OCI-LY3 (cell line): ENCODE data around the gene RNF144A.

Experiments used
- H2AFZ ChIP-seq: fragments of 200-600, 300-600 bp; shearing (Covaris generic); 2 replicates; pipeline ENCODE4 v1.6.0; 2014; ENCODE audit warnings: antibody characterized with exemption, low read depth, low read length
- H3K27ac ChIP-seq: fragments of 200-600, 300-600 bp; sonication (generic); 2 replicates; pipeline ENCODE4 v1.5.1; 2014; ENCODE audit warnings: mild to moderate bottlenecking, low read length, moderate library complexity, mixed read lengths
- H3K27me3 ChIP-seq: fragments of 200-600, 300-600 bp; sonication (generic); 2 replicates; pipeline ENCODE4 v1.6.1; 2014; ENCODE audit warnings: low read depth, low read length, mixed read lengths
- H3K36me3 ChIP-seq: fragments of 200-600, 300-600 bp; sonication (generic); replicated peaks from 2 replicates; pipeline ENCODE3; 2014; ENCODE audit warnings: low read depth, low read length, mixed read lengths
- H3K4me1 ChIP-seq: fragments of 300-600, 200-600 bp; sonication (generic); 2 replicates; pipeline ENCODE4 v1.6.1; 2014; ENCODE audit warnings: low read length, mixed read lengths
- H3K4me2 ChIP-seq: fragments of 200-600, 300-600 bp; sonication (generic); 2 replicates; pipeline ENCODE4 v1.6.1; 2014; ENCODE audit warnings: low read length, mixed read lengths
- H3K4me3 ChIP-seq: fragments of 300-600, 200-600 bp; sonication (generic); 2 replicates; pipeline ENCODE4 v1.5.1; 2014; ENCODE audit warnings: antibody characterized with exemption, mild to moderate bottlenecking, low read length, moderate library complexity
- H3K79me2 ChIP-seq: fragments of 300-600, 200-600 bp; shearing (Covaris generic); 2 replicates; pipeline ENCODE4 v1.6.1; 2014; ENCODE audit warnings: mild to moderate bottlenecking, low read length, mixed read lengths
- H3K9ac ChIP-seq: fragments of 300-600, 200-600 bp; shearing (Covaris generic); 2 replicates; pipeline ENCODE4 v1.6.0; 2014; ENCODE audit warnings: mild to moderate bottlenecking, low read length, moderate library complexity
- H3K9me3 ChIP-seq: fragments of 200-600, 300-600 bp; shearing (Covaris generic); 2 replicates; pipeline ENCODE4 v1.6.1; 2014; ENCODE audit warnings: low read length, mixed read lengths; ENCODE audit not compliant: insufficient read depth
- H4K20me1 ChIP-seq: fragments of 200-600, 300-600 bp; sonication (generic); 2 replicates; pipeline ENCODE4 v1.6.1; 2016; ENCODE audit warnings: low read length, mixed read lengths; ENCODE audit not compliant: insufficient read depth
- EZH2phosphoT487 ChIP-seq: fragments of 200-600 bp; shearing (Covaris generic); IDR thresholded peaks from 2 replicates; pipeline ENCODE4 v1.6.1; 2018; ENCODE audit warnings: antibody characterized with exemption, mixed run types, low read depth
- TF ChIP-seq, protein P1 (sequence below): fragments of 200-600, 300-600 bp; sonication (generic); IDR thresholded peaks from 2 replicates; pipeline ENCODE4 v1.5.1; 2014; ENCODE audit warnings: antibody characterized with exemption, low read length, low read depth

RNF144A gene

DNA sequence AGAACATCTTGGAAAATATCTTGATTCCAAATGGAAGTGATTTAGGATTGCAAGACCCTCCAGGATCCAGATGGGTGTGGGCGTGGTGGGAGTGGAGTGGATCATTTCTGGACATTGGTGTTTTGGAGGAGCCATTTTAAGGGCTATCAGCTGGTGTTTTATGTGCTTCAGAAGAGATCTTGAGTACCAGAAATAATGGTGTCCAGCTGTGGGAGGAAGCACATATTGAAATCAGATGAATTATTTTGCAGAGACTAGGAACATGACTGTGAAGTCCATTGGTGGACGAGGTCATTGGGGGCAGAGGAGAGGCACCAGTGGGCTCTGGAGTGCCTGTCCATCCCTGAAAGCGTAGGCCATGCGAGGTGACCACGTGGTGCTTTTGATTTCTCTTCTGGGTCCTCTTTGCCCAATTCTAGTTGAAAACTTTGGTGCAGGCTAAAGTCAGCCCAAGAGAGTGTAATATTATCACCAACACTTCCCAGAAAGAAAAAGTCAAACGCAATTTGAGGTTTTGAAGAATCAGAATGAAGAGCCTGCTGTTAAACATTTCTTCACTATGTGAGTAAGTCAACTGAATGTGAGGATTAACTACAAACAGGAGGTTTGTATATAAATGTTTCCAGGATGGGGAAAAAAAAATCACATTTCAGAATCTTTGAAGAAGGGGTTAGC lies 31.6 kb downstream of the RNF144A start:
- H3K79me2 ChIP-seq = no peaks in the 10 kb centered on the region
- H3K27ac ChIP-seq = no peak overlapping the region
- TF ChIP-seq EZH2phosphoT487 = no peak
- TF ChIP-seq, protein P1, sequence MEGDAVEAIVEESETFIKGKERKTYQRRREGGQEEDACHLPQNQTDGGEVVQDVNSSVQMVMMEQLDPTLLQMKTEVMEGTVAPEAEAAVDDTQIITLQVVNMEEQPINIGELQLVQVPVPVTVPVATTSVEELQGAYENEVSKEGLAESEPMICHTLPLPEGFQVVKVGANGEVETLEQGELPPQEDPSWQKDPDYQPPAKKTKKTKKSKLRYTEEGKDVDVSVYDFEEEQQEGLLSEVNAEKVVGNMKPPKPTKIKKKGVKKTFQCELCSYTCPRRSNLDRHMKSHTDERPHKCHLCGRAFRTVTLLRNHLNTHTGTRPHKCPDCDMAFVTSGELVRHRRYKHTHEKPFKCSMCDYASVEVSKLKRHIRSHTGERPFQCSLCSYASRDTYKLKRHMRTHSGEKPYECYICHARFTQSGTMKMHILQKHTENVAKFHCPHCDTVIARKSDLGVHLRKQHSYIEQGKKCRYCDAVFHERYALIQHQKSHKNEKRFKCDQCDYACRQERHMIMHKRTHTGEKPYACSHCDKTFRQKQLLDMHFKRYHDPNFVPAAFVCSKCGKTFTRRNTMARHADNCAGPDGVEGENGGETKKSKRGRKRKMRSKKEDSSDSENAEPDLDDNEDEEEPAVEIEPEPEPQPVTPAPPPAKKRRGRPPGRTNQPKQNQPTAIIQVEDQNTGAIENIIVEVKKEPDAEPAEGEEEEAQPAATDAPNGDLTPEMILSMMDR = no peak
- no peaks in the 10 kb centered on the region for H3K9me3 ChIP-seq
- H4K20me1 ChIP-seq = no peaks in the 10 kb centered on the region
- no peak overlapping the region for H3K4me3 ChIP-seq
- no peaks in the 10 kb centered on the region for H3K4me1 ChIP-seq
- no peak overlapping the region for H3K4me2 ChIP-seq
- H3K27me3 ChIP-seq = peaks cover under 1% of the 10 kb centered on the region; the same call in 1 of the 2 replicates
- H3K36me3 ChIP-seq = no peaks in the 10 kb centered on the region
- no peak overlapping the region for H2AFZ ChIP-seq
- no peak overlapping the region for H3K9ac ChIP-seq

DNA sequence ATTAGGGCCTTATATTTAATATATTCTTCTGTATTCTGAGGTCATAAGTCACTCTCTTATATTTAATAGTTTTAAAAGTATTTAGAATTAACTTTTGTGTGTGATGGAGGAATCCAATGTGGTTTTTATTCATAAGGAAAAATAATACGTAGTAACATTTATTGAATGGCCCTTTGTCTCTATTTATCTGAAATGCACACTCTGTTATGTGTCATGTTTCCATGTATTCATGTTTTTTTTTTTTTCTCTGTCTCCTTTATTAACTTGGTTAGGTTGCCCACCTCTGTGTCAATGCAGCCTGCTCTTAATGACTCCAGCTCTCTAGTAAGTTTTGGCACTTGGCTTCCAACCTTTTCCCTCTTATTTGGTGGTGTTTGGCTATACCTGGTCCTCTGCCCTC lies 33.8 kb downstream of the RNF144A start:
- H3K9ac ChIP-seq = no peak overlapping the region
- H3K79me2 ChIP-seq = no peaks in the 10 kb centered on the region
- H3K9me3 ChIP-seq = no peaks in the 10 kb centered on the region
- no peaks in the 10 kb centered on the region for H3K36me3 ChIP-seq
- no peaks in the 10 kb centered on the region for H3K27me3 ChIP-seq
- H3K4me2 ChIP-seq = no peak overlapping the region
- H3K27ac ChIP-seq = no peak overlapping the region
- no peaks in the 10 kb centered on the region for H4K20me1 ChIP-seq
- no peak overlapping the region for H3K4me3 ChIP-seq
- H3K4me1 ChIP-seq = no peaks in the 10 kb centered on the region
- no peak for TF ChIP-seq EZH2phosphoT487
- TF ChIP-seq, protein P1 = no peak
- H2AFZ ChIP-seq = no peak overlapping the region

DNA sequence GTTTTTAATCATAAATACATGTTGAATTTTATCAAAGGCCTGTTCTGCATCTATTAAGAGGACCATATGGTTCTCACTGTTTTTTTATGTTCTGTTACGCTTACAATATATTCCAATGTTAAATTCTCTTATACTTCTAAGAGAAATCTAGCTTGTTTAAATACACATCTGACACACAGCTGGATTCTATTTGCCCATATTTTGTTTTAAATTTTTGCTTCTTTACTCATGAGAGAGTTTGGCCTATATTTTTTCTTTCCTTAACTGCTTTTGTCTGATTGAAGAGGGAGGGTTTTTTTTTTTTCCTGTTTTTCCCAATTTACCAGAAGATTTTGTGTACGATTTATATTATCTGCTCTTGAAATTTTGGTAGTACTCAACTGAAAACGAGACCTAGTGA lies 34.9 kb downstream of the RNF144A start:
- H3K9me3 ChIP-seq = no peaks in the 10 kb centered on the region
- no peak overlapping the region for H3K4me2 ChIP-seq
- H3K9ac ChIP-seq = no peak overlapping the region
- H3K79me2 ChIP-seq = no peaks in the 10 kb centered on the region
- TF ChIP-seq EZH2phosphoT487 = no peak
- TF ChIP-seq, protein P1 = no peak
- no peaks in the 10 kb centered on the region for H3K36me3 ChIP-seq
- H3K27me3 ChIP-seq = no peaks in the 10 kb centered on the region; the same call in 1 of the 2 replicates
- H3K27ac ChIP-seq = no peak overlapping the region
- H4K20me1 ChIP-seq = no peaks in the 10 kb centered on the region
- H3K4me1 ChIP-seq = no peaks in the 10 kb centered on the region
- no peak overlapping the region for H3K4me3 ChIP-seq
- no peak overlapping the region for H2AFZ ChIP-seq

DNA sequence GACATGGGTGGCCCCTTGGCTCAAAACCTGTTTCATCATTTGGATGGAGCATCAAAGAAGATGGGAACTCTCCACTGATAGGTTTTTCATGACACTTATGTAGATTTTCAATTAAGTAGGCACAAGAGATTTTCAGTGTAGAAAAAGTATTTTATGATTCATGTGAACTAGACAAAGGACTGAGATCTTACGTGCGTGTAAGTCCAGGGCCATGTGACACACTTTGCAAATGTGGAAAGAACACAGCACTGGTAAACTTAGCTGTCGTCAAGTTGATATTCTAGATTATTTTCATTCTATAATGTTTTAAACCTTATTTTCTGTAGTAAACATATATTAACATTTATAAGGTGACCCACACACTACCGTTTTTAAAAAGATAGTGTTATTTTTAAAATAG lies 37.4 kb downstream of the RNF144A start:
- TF ChIP-seq EZH2phosphoT487 = no peak
- TF ChIP-seq, protein P1 = no peak
- Histone ChIP-seq H3K27me3 (no peaks in the 10 kb centered on the region; the same call in 1 of the 2 replicates), H3K9me3 (no peaks in the 10 kb centered on the region), H4K20me1 (no peaks in the 10 kb centered on the region), H2AFZ (no peak overlapping the region), H3K4me3 (no peak overlapping the region), H3K36me3 (no peaks in the 10 kb centered on the region), H3K4me1 (no peaks in the 10 kb centered on the region), H3K79me2 (no peaks in the 10 kb centered on the region), H3K27ac (no peak overlapping the region), H3K4me2 (no peak overlapping the region), H3K9ac (no peak overlapping the region)
